ENCODE data around the gene CRYBA2. TPM values are rescaled to one million over a fixed set of nuclear protein-coding genes. Genes with fewer than 3 reads are reported as not detected.

Gene CRYBA2
- total RNA-seq, 2 experiments from 2014 or later, result not detected

- Histone ChIP-seq H3K79me2 (ENCODE audit: insufficient read depth, low read depth, low read length) (no peaks in the 10 kb centered on the region), H3K4me1 (ENCODE audit: insufficient read depth, low read length, poor library complexity, severe bottlenecking) (no peaks in the 10 kb centered on the region), H3K9me3 (ENCODE audit: low read length) (no peaks in the 10 kb centered on the region), H3K4me2 (ENCODE audit: low read length) (no peak overlapping the region), H3K36me3 (ENCODE audit: insufficient read depth, low read length) (no peaks in the 10 kb centered on the region), H3K9me2 (ENCODE audit: insufficient read depth, low read length) (no peaks in the 10 kb centered on the region), H4K20me1 (ENCODE audit: insufficient read depth, low read length) (no peaks in the 10 kb centered on the region), H2AFZ (ENCODE audit: low read length) (no peak overlapping the region), H3K4me3 (ENCODE audit: low read depth, low read length, poor library complexity, severe bottlenecking) (no peak overlapping the region), H3K27ac (ENCODE audit: low read depth, low read length, poor library complexity, severe bottlenecking) (no peak overlapping the region)
- BruUV-seq (replicated peaks), result no TSS peak
- ChIA-PET CTCF (ENCODE audit: unreplicated experiment) (no interaction called here), POLR2A (interaction anchor here (0.6 kb wide), 1 partner anchor 79 kb away, joined by 3 read pairs; no protein-coding TSS in a partner anchor)
- no peak for DNase-seq (ENCODE audit: low spot score)
- TF ChIP-seq EZH2phosphoT487 (IDR thresholded peaks at IDR 0.05; ENCODE audit: borderline replicate concordance, low read depth, low read length) (no peak), CTCF (conservative IDR thresholded peaks at IDR 0.05; ENCODE audit: low read length) (no peak)
- intact Hi-C loops (cut with micrococcal nuclease; ENCODE audit: unreplicated experiment), result no loop called here
Observed at GRCh38 chr2:219021591-219021990, 28.4 kb upstream of the CRYBA2 start.

DNA sequence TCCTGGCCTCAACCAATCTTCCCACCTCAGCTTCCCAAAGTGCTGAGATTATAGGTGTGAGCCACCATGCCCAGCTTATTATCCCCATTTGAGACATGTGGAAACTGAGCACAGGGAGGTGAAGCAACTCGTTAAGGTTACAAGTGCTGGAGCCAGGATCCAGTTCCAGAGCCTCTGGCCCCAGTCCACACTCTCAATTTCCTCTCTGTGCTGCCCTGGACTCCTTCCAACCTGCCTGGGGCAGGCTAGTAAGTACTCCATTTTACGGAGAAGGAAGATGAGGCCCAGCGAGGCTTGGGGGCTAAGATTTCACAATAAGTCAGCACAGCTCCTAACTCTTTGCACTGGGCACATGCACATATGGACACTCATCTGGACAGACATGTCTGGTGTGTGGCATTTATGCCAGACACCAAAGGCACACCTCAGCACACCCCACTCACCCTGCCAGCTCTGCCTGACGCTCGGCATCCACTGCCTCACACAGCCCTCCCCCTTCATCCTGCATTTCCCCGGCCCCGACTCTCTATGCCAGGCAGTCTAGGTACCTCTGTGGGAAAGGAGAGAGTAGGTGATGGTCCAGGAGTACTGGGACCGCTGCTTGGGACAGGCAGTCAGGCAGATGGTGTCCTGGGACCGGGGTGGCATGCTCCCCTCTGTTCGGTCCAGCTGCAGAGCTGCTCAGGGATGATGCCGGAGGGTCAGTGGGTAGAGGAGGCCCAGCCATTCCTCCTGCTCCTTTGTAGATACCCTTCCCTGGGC, 27.6 kb upstream of the CRYBA2 start:
- no peaks in the 10 kb centered on the region for H3K4me1 ChIP-seq (ENCODE audit: insufficient read depth, low read length, poor library complexity, severe bottlenecking)
- ChIA-PET CTCF (ENCODE audit: unreplicated experiment) (no interaction called here), POLR2A (no interaction called here)
- intact Hi-C loops (cut with micrococcal nuclease; ENCODE audit: unreplicated experiment), result no loop called here
- H3K36me3 ChIP-seq (ENCODE audit: insufficient read depth, low read length), result no peaks in the 10 kb centered on the region
- no peak overlapping the region for H2AFZ ChIP-seq (ENCODE audit: low read length)
- H3K9me2 ChIP-seq (ENCODE audit: insufficient read depth, low read length), result no peaks in the 10 kb centered on the region
- no peaks in the 10 kb centered on the region for H3K9me3 ChIP-seq (ENCODE audit: low read length)
- no peaks in the 10 kb centered on the region for H4K20me1 ChIP-seq (ENCODE audit: insufficient read depth, low read length)
- no peak for TF ChIP-seq EZH2phosphoT487 (IDR thresholded peaks at IDR 0.05; ENCODE audit: borderline replicate concordance, low read depth, low read length)
- TF ChIP-seq CTCF (conservative IDR thresholded peaks at IDR 0.05; ENCODE audit: low read length), result no peak
- H3K79me2 ChIP-seq (ENCODE audit: insufficient read depth, low read depth, low read length), result no peaks in the 10 kb centered on the region
- no peak for DNase-seq (ENCODE audit: low spot score)
- H3K4me2 ChIP-seq (ENCODE audit: low read length), result no peak overlapping the region
- H3K4me3 ChIP-seq (ENCODE audit: low read depth, low read length, poor library complexity, severe bottlenecking), result no peak overlapping the region
- H3K27ac ChIP-seq (ENCODE audit: low read depth, low read length, poor library complexity, severe bottlenecking), result no peak overlapping the region
- no TSS peak for BruUV-seq (replicated peaks)

DNA sequence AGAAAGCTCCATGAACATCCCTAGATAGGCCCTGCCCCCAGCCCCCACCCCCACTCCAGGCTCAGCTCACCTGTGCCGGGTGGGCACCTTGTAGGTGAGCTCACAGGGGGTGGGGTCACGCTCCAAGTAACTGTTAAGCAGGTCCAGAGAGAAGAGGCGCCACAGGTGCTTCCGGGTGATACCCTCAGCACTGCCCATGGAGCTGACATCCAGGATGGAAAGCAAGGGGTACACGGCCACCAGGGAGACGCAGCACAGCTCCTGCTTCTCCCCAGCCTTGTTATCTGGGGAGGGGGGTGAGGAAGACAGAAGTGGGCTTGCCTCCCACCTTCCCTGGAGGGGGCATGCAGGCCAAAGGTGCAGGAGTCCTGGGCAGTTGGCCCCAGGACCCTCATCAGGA, 26.2 kb upstream of the CRYBA2 start:
- POLR2A ChIA-PET, result interaction anchor here (0.5 to 0.6 kb wide), 2 partner anchors 51 to 129 kb away, joined by 3 read pairs; no protein-coding TSS in a partner anchor
- Histone ChIP-seq H3K4me2 (ENCODE audit: low read length) (no peak overlapping the region), H3K36me3 (ENCODE audit: insufficient read depth, low read length) (no peaks in the 10 kb centered on the region), H3K4me1 (ENCODE audit: insufficient read depth, low read length, poor library complexity, severe bottlenecking) (no peaks in the 10 kb centered on the region), H3K9me3 (ENCODE audit: low read length) (no peaks in the 10 kb centered on the region), H2AFZ (ENCODE audit: low read length) (no peak overlapping the region), H3K4me3 (ENCODE audit: low read depth, low read length, poor library complexity, severe bottlenecking) (no peak overlapping the region), H3K9me2 (ENCODE audit: insufficient read depth, low read length) (no peaks in the 10 kb centered on the region), H3K27ac (ENCODE audit: low read depth, low read length, poor library complexity, severe bottlenecking) (no peak overlapping the region), H3K79me2 (ENCODE audit: insufficient read depth, low read depth, low read length) (no peaks in the 10 kb centered on the region), H4K20me1 (ENCODE audit: insufficient read depth, low read length) (no peaks in the 10 kb centered on the region)
- intact Hi-C loops (cut with micrococcal nuclease; ENCODE audit: unreplicated experiment), result no loop called here
- CTCF ChIA-PET (ENCODE audit: unreplicated experiment), result interaction anchor here (0.7 kb wide), 1 partner anchor 10 kb away, joined by 3 read pairs; no protein-coding TSS in a partner anchor
- TF ChIP-seq CTCF (conservative IDR thresholded peaks at IDR 0.05; ENCODE audit: low read length) (no peak), EZH2phosphoT487 (IDR thresholded peaks at IDR 0.05; ENCODE audit: borderline replicate concordance, low read depth, low read length) (no peak)
- no TSS peak for BruUV-seq (replicated peaks)
- no peak for DNase-seq (ENCODE audit: low spot score)
